Naive thymus-derived CD8-positive, alpha-beta T cell (primary cell): ENCODE data around the gene CACNA1C. TPM values are rescaled to one million over a fixed set of nuclear protein-coding genes. Genes with fewer than 3 reads are reported as not detected.
"Not testable (repeated sequence)": the region's sequence is repeated elsewhere in the genome, so short reads cannot be mapped to it uniquely, and the experiment has no call there.

ENCODE experiments used
- ATAC-seq, 2 donors: fragments of 150-1000 bp; cut with Tn5 transposase in 1 of 2; sonication (Bioruptor Pico), chemical (Tn5 transposase) in 1 of 2; 1 replicate in 1 of 2; 2 replicates in 1 of 2; pipeline ENCODE4 v1.10.0; 2021; ENCODE audit warnings: mild to moderate bottlenecking in 2 of 2, moderate library complexity in 2 of 2
- POLR2A ChIA-PET: fragments of 350-600 bp; sonication (Branson Sonifier 250); formaldehyde crosslinking; loops from one replicate; lab custom pipeline; 2021; ENCODE audit warnings: antibody characterized with exemption; lab: Charles Lee
- DNase-seq, 10 donors: peaks; one replicate each; pipeline versions ENCODE4 v3.0.0 to v3.0.0-alpha.2; 2020 to 2022
- H3K27ac Mint-ChIP-seq, 10 donors: one replicate each; pipeline ENCODE4 v1.8.0; 2020 to 2022; ENCODE audit warnings: mild to moderate bottlenecking in 10 of 10, mixed read lengths in 10 of 10, moderate library complexity in 4 of 10, inconsistent platforms in 1 of 10
- H3K27me3 Mint-ChIP-seq, 5 donors: one replicate each; pipeline ENCODE4 v1.8.0; 2021 to 2022; ENCODE audit warnings: mixed read lengths in 5 of 5
- H3K36me3 Mint-ChIP-seq, 3 donors: one replicate each; pipeline ENCODE4 v1.8.0; 2020 to 2022; ENCODE audit warnings: mixed read lengths in 3 of 3, mild to moderate bottlenecking in 2 of 3, inconsistent platforms in 1 of 3
- H3K4me1 Mint-ChIP-seq, 4 donors: one replicate each; pipeline ENCODE4 v1.8.0; 2021 to 2022; ENCODE audit warnings: mixed read lengths in 4 of 4
- H3K4me3 Mint-ChIP-seq, 10 donors: one replicate each; pipeline ENCODE4 v1.8.0; 2020 to 2022; ENCODE audit warnings: mild to moderate bottlenecking in 10 of 10, mixed read lengths in 10 of 10, moderate library complexity in 6 of 10, inconsistent platforms in 1 of 10
- H3K9me3 Mint-ChIP-seq, 9 donors: one replicate each; pipeline ENCODE4 v1.8.0; 2020 to 2022; ENCODE audit warnings: mixed read lengths in 9 of 9, mild to moderate bottlenecking in 3 of 9, inconsistent platforms in 1 of 9, moderate library complexity in 1 of 9
- polyA plus RNA-seq, 3 donors: library from polyadenylated mRNA; unstranded; fragments of 300-500 nt; fragmentation: Illumina TruSeq; gene quantifications; one replicate each; pipeline ENCODE4 v1.2.3, GENCODE V29; 2021
- total RNA-seq, 8 experiments: library from RNA in 2 of 8; stranded (reverse) in 2 of 8; gene quantifications; one replicate each; pipeline ENCODE4 v1.2.3 and lab custom pipeline; 2021 to 2026

CACNA1C gene
- total and polyA plus RNA-seq, 5 experiments from 2014 or later: 0.05 to 0.21 (median 0.16) TPM

DNA sequence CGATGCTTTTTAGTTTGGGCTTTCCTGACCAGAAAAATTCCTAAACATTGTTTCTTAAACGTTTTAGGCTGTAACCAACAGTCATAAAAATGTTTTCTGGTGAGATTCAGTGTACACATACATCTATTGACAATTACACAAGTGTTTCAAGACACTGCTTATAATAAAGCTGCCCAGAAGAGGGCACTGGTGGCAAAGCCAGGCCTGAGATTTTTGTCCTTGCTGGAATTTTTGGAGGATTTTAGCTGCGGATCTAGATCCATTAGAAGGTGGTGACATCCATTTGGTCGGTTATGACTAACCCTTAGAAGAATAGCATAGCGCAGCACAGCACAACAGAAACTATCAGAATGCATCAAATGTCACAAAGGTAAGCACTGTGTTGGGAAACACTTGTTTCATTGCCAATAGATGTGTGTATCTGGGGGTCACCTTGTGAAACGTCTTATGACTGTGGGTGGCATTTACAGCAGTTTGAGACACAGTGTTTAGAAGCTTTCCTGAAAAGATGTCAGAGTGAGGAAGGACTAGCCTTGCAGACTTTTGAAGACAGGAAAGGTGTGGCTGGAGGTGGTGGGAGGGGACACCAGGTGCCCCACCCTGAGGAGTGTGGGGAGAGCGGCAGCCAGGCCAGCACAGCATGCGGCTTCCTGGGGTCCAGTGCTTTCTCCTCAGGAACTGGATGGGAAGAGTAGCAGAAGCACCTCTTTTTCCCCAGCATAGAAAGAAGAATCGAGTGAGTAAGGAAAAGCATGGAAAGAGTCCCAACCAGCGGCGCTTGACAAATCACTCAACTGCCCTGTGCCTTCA lies 687.2 kb downstream of the CACNA1C start:
- Mint-ChIP-seq H3K27ac (no peak overlapping the region), H3K36me3 (no peaks in the 10 kb centered on the region), H3K27me3 (peaks cover 0 to 4% (median 0%) of the 10 kb centered on the region in 5 donors), H3K4me3 (no peak overlapping the region), H3K4me1 (peaks cover 0 to 4% (median 1%) of the 10 kb centered on the region in 4 donors), H3K9me3 (no peaks in the 10 kb centered on the region)
- ATAC-seq: no peak
- POLR2A ChIA-PET: no interaction called here
- DNase-seq: no peak

DNA sequence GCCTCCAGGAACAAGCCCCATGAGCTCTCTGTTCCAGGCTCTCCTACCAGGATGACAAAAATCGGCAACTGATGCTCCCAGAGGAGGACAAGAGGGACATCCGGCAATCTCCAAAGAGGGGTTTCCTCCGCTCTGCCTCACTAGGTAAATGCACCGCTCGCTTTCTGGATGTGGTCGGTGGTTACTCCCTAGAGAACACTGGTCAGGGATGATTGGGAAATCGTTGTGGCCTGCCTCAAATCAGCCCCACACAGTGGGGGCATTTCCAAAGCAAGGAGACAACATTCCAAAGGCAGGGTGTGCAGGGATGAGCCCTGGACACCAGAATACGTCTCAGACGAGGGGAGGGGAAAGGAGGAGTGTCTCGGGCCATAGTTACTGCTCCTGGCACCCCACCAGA lies 689.2 kb downstream of the CACNA1C start:
- H3K36me3 Mint-ChIP-seq, H3K27me3 Mint-ChIP-seq, H3K4me1 Mint-ChIP-seq, H3K27ac Mint-ChIP-seq, POLR2A ChIA-PET, ATAC-seq, H3K9me3 Mint-ChIP-seq, DNase-seq, H3K4me3 Mint-ChIP-seq: not testable (repeated sequence)

DNA sequence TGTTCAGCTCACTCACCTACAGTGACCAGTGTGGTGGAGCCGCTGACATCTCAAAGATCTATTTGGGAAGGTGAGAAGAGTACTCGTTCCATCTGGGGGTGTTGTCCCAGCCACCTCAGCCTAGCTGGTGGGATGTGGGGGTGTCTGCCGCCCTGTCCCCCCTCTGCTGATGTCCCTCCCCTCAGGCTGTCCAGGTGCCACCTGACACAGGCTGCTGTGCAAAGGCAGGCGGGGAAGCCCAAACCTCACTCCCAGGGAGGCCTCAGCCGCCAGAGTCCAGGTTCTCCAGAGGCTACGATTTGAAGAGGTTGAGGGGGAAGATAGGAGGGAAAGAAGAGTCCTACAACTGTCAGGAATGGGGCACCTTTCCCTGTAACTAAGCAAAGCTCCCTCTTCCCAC lies 690.7 kb downstream of the CACNA1C start:
- POLR2A ChIA-PET: no interaction called here
- Mint-ChIP-seq H3K27ac (no peak overlapping the region), H3K36me3 (peaks cover 0 to 4% (median 0%) of the 10 kb centered on the region in 3 donors), H3K27me3 (peaks cover 0 to 18% (median 8%) of the 10 kb centered on the region in 5 donors), H3K4me3 (no peak overlapping the region), H3K9me3 (peaks cover 0 to 18% (median 0%) of the 10 kb centered on the region in 9 donors), H3K4me1 (peaks cover 0 to 4% (median 1%) of the 10 kb centered on the region in 4 donors)
- no peak for ATAC-seq
- no peak for DNase-seq

DNA sequence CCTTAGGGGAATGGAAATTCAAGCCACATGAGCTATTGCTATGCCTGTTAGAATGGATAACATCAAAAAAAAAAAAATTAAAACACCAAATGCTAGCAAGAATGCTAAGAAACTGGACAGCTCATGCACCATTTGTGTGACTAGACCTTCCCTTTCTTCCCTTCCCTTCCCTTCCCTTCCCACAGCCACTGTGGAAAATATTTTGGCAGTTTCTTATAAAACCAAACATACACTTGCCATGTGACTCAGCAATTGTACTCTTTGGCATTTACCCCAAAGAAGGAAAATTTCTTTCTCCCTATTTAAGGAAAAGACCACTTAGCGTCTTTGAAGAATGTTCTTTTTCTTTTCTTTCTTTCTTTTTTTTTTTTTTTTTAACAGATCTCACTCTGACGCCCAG lies 692.9 kb downstream of the CACNA1C start:
- POLR2A ChIA-PET: no interaction called here
- Mint-ChIP-seq H3K27ac (no peak overlapping the region), H3K36me3 (peaks cover 0 to 4% (median 0%) of the 10 kb centered on the region in 3 donors), H3K4me3 (no peak overlapping the region), H3K9me3 (peaks cover 0 to 18% (median 0%) of the 10 kb centered on the region in 9 donors), H3K27me3 (peaks cover 0 to 23% (median 10%) of the 10 kb centered on the region in 5 donors), H3K4me1 (no peaks in the 10 kb centered on the region)
- DNase-seq (no peak), ATAC-seq (no peak)

Other genes starting within 250 kb of the CACNA1C start
- gene LRTM2, start 232.4 kb upstream of the CACNA1C start, total RNA-seq: under 1 TPM in 1 of 2 experiments, not detected in 1; 0.13 TPM
- not detected for gene LRTM2, start 232.4 kb upstream of the CACNA1C start, polyA plus RNA-seq
- gene CACNA2D4, start 134.3 kb upstream of the CACNA1C start, total RNA-seq: 10 to 100 TPM; 10.1 to 11.5 TPM
- gene CACNA2D4, start 134.3 kb upstream of the CACNA1C start, polyA plus RNA-seq: 1 to 10 TPM; 2.1 to 5.0 (median 3.1) TPM
- 10 to 100 TPM; 20.9 to 23.2 TPM for gene DCP1B, start 48.5 kb upstream of the CACNA1C start, total RNA-seq
- 10 to 100 TPM; 10.0 to 24.4 (median 16.1) TPM for gene DCP1B, start 48.5 kb upstream of the CACNA1C start, polyA plus RNA-seq